SK-N-SH treated with all-trans-retinoic acid at 6 μM for 48 hours (cell line): ENCODE data around the gene TAF3.

Experiments
- ARNTL ChIP-seq: fragments of 450-650 bp; formaldehyde crosslinking; IDR thresholded peaks from 2 replicates; pipeline ENCODE4 v1.5.0; 2020; ENCODE audit warnings: low read depth, mild to moderate bottlenecking, moderate library complexity, borderline replicate concordance
- ISL1 ChIP-seq: fragments of 250-450 bp; sonication (Bioruptor Pico); IDR thresholded peaks from 2 replicates; pipeline ENCODE4 v2.1.2; 2022; ENCODE audit warnings: mild to moderate bottlenecking, moderate library complexity
- TOX ChIP-seq: fragments of 250-450 bp; sonication (Bioruptor Pico); IDR thresholded peaks from 2 replicates; pipeline ENCODE4 v1.8.0; 2021; ENCODE audit warnings: mild to moderate bottlenecking, moderate library complexity, borderline replicate concordance
- ZNF70 ChIP-seq: fragments of 450-650 bp; formaldehyde crosslinking; IDR thresholded peaks from 2 replicates; pipeline ENCODE4 v1.5.0; 2020; ENCODE audit warnings: mild to moderate bottlenecking, moderate library complexity
- TF ChIP-seq, protein P1 (sequence below): fragments of 250-450 bp; sonication (Bioruptor Pico); IDR thresholded peaks from 2 replicates; pipeline ENCODE4 v1.8.0; 2020; ENCODE audit warnings: mild to moderate bottlenecking, moderate library complexity, borderline replicate concordance

- TF ChIP-seq ISL1 (CRISPR knock-in tag) (no peak), ZNF70 (CRISPR knock-in tag) (no peak), ARNTL (CRISPR knock-in tag) (no peak), TOX (CRISPR knock-in tag) (no peak)
- TF ChIP-seq, protein P1, sequence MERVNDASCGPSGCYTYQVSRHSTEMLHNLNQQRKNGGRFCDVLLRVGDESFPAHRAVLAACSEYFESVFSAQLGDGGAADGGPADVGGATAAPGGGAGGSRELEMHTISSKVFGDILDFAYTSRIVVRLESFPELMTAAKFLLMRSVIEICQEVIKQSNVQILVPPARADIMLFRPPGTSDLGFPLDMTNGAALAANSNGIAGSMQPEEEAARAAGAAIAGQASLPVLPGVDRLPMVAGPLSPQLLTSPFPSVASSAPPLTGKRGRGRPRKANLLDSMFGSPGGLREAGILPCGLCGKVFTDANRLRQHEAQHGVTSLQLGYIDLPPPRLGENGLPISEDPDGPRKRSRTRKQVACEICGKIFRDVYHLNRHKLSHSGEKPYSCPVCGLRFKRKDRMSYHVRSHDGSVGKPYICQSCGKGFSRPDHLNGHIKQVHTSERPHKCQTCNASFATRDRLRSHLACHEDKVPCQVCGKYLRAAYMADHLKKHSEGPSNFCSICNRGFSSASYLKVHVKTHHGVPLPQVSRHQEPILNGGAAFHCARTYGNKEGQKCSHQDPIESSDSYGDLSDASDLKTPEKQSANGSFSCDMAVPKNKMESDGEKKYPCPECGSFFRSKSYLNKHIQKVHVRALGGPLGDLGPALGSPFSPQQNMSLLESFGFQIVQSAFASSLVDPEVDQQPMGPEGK (CRISPR knock-in tag), result no peak
Measured at GRCh38 chr10:8048281-8049008, 230.1 kb downstream of the TAF3 start.
